Liver (tissue), 3 donors: ENCODE measurements around the gene ZSCAN16.

Experiments
- EGR1 ChIP-seq, 2 donors: IDR thresholded peaks; 2 replicates each; pipeline ENCODE4 v1.6.1; 2016 to 2018; ENCODE audit warnings: antibody characterized with exemption in 2 of 2, low read depth in 2 of 2
- FOXA1 ChIP-seq: IDR thresholded peaks from 2 replicates; pipeline ENCODE4 v1.6.1; 2016; ENCODE audit warnings: antibody characterized with exemption
- GABPA ChIP-seq, 2 donors: IDR thresholded peaks in 1 of 2; conservative IDR thresholded peaks in 1 of 2; 2 replicates each; pipeline ENCODE4 v1.6.1; 2016; ENCODE audit warnings: antibody characterized with exemption in 2 of 2, mild to moderate bottlenecking in 1 of 2, moderate library complexity in 1 of 2
- JUND ChIP-seq, 2 donors: IDR thresholded peaks; 2 replicates each; pipeline ENCODE4 v1.6.1; 2016; ENCODE audit warnings: antibody characterized with exemption in 2 of 2
- MAX ChIP-seq: IDR thresholded peaks from 2 replicates; pipeline ENCODE4 v1.6.1; 2016; ENCODE audit warnings: antibody characterized with exemption
- RAD21 ChIP-seq, 2 donors: IDR thresholded peaks; 2 replicates each; pipeline ENCODE4 v1.6.1; 2016; ENCODE audit warnings: antibody characterized with exemption in 2 of 2, mild to moderate bottlenecking in 2 of 2
- RXRA ChIP-seq, 2 donors: IDR thresholded peaks; 2 replicates each; pipeline ENCODE4 v1.6.1; 2017 to 2018; ENCODE audit warnings: antibody characterized with exemption in 2 of 2, mild to moderate bottlenecking in 1 of 2
- SP1 ChIP-seq: IDR thresholded peaks from 2 replicates; pipeline ENCODE4 v1.6.1; 2018; ENCODE audit warnings: antibody characterized with exemption, mild to moderate bottlenecking
- TAF1 ChIP-seq: conservative IDR thresholded peaks from 2 replicates; pipeline ENCODE4 v1.6.1; 2016; ENCODE audit warnings: antibody characterized with exemption, mild to moderate bottlenecking
- YY1 ChIP-seq: IDR thresholded peaks from 2 replicates; pipeline ENCODE4 v1.6.1; 2016; ENCODE audit warnings: antibody characterized with exemption, mild to moderate bottlenecking
- TF ChIP-seq, protein P1 (sequence below): IDR thresholded peaks from 2 replicates; pipeline ENCODE4 v1.6.1; 2016; ENCODE audit warnings: antibody characterized with exemption, mild to moderate bottlenecking
- TF ChIP-seq, protein P2 (sequence below): fragments of 150-350 bp; IDR thresholded peaks from 2 replicates; pipeline ENCODE4 v1.5.1; 2017; ENCODE audit warnings: improper control_type of control experiment, low read depth, low read length; ENCODE audit not compliant: missing input control
- donor health status: healthy.
- donor health status: healthy.

DNA sequence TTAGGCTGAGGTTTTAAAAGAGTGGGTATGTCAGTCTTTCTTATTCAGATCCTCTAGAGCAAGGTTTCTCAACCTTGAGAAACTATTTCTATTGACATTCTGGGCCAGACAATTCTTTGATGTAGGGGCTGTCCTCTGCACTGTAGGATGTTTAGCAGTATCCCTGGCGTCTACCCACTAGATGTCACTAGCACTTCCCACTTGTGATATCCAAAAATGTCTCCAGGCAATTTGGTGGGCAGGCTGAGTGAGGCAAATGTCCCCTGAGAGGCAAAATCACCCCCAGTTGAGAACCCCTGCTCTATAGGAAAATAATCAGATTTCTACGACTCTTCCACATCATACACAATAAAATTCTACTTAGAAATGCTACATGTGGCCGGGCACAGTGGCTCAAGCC lies 9.6 kb downstream of the ZSCAN16 start:
- TF ChIP-seq, protein P1, sequence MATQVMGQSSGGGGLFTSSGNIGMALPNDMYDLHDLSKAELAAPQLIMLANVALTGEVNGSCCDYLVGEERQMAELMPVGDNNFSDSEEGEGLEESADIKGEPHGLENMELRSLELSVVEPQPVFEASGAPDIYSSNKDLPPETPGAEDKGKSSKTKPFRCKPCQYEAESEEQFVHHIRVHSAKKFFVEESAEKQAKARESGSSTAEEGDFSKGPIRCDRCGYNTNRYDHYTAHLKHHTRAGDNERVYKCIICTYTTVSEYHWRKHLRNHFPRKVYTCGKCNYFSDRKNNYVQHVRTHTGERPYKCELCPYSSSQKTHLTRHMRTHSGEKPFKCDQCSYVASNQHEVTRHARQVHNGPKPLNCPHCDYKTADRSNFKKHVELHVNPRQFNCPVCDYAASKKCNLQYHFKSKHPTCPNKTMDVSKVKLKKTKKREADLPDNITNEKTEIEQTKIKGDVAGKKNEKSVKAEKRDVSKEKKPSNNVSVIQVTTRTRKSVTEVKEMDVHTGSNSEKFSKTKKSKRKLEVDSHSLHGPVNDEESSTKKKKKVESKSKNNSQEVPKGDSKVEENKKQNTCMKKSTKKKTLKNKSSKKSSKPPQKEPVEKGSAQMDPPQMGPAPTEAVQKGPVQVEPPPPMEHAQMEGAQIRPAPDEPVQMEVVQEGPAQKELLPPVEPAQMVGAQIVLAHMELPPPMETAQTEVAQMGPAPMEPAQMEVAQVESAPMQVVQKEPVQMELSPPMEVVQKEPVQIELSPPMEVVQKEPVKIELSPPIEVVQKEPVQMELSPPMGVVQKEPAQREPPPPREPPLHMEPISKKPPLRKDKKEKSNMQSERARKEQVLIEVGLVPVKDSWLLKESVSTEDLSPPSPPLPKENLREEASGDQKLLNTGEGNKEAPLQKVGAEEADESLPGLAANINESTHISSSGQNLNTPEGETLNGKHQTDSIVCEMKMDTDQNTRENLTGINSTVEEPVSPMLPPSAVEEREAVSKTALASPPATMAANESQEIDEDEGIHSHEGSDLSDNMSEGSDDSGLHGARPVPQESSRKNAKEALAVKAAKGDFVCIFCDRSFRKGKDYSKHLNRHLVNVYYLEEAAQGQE = no peak
- TF ChIP-seq GABPA (IDR thresholded peaks at IDR 0.05 in 1 of 2, conservative IDR thresholded peaks at IDR 0.05 in 1 of 2) (no peak), SP1 (no peak), EGR1 (IDR thresholded peaks at IDR 0.05; ENCODE audit: low read depth in 2 of 2) (no peak), FOXA1 (no peak), MAX (no peak), JUND (IDR thresholded peaks at IDR 0.05) (no peak), YY1 (no peak), RAD21 (IDR thresholded peaks at IDR 0.05) (peak; percentile 68 to 71), RXRA (IDR thresholded peaks at IDR 0.05) (no peak), TAF1 (no peak)
- TF ChIP-seq, protein P2, sequence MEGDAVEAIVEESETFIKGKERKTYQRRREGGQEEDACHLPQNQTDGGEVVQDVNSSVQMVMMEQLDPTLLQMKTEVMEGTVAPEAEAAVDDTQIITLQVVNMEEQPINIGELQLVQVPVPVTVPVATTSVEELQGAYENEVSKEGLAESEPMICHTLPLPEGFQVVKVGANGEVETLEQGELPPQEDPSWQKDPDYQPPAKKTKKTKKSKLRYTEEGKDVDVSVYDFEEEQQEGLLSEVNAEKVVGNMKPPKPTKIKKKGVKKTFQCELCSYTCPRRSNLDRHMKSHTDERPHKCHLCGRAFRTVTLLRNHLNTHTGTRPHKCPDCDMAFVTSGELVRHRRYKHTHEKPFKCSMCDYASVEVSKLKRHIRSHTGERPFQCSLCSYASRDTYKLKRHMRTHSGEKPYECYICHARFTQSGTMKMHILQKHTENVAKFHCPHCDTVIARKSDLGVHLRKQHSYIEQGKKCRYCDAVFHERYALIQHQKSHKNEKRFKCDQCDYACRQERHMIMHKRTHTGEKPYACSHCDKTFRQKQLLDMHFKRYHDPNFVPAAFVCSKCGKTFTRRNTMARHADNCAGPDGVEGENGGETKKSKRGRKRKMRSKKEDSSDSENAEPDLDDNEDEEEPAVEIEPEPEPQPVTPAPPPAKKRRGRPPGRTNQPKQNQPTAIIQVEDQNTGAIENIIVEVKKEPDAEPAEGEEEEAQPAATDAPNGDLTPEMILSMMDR = peak; percentile 18
